GM23338 (cell line): ENCODE measurements around the gene CYP19A1.

ENCODE experiments used
- CREB1 ChIP-seq: fragments of 250-450 bp; sonication (Bioruptor Pico); IDR thresholded peaks from 2 replicates; pipeline ENCODE4 v1.5.0; 2020; ENCODE audit warnings: low read depth, mild to moderate bottlenecking, moderate library complexity
- CTCF ChIP-seq, 2 experiments: fragments of 200-600 bp in 1 of 2; sonication (generic) in 1 of 2; conservative IDR thresholded peaks; 2 replicates each; pipeline versions ENCODE4 v1.5.1 to v1.6.1; 2016 to 2017; ENCODE audit warnings: antibody characterized with exemption in 2 of 2, low read depth in 2 of 2, mild to moderate bottlenecking in 2 of 2, moderate library complexity in 1 of 2
- EZH2 ChIP-seq: fragments of 200-600 bp; sonication (generic); IDR thresholded peaks from one replicate; pipeline ENCODE4 v1.8.0; 2017; ENCODE audit warnings: antibody characterized with exemption, mild to moderate bottlenecking, low read depth; ENCODE audit not compliant: unreplicated experiment
- POLR2AphosphoS5 ChIP-seq: IDR thresholded peaks from 2 replicates; pipeline ENCODE4 v1.6.1; 2016; ENCODE audit warnings: antibody characterized with exemption, low read depth
- ZNF331 ChIP-seq: fragments of 250-450 bp; sonication (Bioruptor Pico); IDR thresholded peaks from 2 replicates; pipeline ENCODE4 v1.5.0; 2020; ENCODE audit warnings: low read depth, mild to moderate bottlenecking, moderate library complexity
- TF ChIP-seq, protein P1 (sequence below): IDR thresholded peaks from one replicate; pipeline ENCODE4 v1.6.1; 2018; ENCODE audit warnings: antibody characterized with exemption; ENCODE audit not compliant: unreplicated experiment
- TF ChIP-seq, protein P2 (sequence below): IDR thresholded peaks from 2 replicates; pipeline ENCODE4 v1.6.1; 2016; ENCODE audit warnings: antibody characterized with exemption

- TF ChIP-seq CTCF (conservative IDR thresholded peaks at IDR 0.05; ENCODE audit: low read depth in 2 of 2) (no peak), CREB1 (no peak), POLR2AphosphoS5 (no peak), EZH2 (no peak), ZNF331 (CRISPR knock-in tag) (no peak)
- TF ChIP-seq, protein P1, sequence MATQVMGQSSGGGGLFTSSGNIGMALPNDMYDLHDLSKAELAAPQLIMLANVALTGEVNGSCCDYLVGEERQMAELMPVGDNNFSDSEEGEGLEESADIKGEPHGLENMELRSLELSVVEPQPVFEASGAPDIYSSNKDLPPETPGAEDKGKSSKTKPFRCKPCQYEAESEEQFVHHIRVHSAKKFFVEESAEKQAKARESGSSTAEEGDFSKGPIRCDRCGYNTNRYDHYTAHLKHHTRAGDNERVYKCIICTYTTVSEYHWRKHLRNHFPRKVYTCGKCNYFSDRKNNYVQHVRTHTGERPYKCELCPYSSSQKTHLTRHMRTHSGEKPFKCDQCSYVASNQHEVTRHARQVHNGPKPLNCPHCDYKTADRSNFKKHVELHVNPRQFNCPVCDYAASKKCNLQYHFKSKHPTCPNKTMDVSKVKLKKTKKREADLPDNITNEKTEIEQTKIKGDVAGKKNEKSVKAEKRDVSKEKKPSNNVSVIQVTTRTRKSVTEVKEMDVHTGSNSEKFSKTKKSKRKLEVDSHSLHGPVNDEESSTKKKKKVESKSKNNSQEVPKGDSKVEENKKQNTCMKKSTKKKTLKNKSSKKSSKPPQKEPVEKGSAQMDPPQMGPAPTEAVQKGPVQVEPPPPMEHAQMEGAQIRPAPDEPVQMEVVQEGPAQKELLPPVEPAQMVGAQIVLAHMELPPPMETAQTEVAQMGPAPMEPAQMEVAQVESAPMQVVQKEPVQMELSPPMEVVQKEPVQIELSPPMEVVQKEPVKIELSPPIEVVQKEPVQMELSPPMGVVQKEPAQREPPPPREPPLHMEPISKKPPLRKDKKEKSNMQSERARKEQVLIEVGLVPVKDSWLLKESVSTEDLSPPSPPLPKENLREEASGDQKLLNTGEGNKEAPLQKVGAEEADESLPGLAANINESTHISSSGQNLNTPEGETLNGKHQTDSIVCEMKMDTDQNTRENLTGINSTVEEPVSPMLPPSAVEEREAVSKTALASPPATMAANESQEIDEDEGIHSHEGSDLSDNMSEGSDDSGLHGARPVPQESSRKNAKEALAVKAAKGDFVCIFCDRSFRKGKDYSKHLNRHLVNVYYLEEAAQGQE, result no peak
- TF ChIP-seq, protein P2, sequence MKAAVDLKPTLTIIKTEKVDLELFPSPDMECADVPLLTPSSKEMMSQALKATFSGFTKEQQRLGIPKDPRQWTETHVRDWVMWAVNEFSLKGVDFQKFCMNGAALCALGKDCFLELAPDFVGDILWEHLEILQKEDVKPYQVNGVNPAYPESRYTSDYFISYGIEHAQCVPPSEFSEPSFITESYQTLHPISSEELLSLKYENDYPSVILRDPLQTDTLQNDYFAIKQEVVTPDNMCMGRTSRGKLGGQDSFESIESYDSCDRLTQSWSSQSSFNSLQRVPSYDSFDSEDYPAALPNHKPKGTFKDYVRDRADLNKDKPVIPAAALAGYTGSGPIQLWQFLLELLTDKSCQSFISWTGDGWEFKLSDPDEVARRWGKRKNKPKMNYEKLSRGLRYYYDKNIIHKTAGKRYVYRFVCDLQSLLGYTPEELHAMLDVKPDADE, result no peak
Measured at GRCh38 chr15:51386486-51386885, 48.1 kb upstream of the CYP19A1 start.
